Measurements from ENCODE around the gene ZNF805.

DNA sequence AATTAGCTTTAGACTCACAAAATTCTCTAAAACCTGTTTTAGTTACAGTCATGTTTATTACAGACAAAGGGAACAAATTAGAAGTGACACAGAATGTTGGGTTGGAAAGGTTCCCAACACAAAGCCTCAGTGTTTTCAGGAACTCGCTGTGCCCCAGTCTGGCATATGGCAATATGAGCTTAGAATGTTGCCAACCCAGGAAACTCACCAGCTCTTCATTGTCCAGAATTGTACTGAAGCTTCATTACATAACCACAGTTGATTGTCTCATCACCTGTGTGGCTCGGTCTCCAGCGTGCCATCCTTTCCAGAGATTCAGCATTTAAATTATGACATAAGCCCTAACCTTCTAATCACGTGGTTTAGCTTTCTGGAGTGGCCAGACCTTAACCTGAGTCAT, 30.1 kb upstream of the ZNF805 start:
- TF ChIP-seq RAD21 (IDR thresholded peaks at IDR 0.05; ENCODE audit: low read length): no peak
- TF ChIP-seq, protein P1, sequence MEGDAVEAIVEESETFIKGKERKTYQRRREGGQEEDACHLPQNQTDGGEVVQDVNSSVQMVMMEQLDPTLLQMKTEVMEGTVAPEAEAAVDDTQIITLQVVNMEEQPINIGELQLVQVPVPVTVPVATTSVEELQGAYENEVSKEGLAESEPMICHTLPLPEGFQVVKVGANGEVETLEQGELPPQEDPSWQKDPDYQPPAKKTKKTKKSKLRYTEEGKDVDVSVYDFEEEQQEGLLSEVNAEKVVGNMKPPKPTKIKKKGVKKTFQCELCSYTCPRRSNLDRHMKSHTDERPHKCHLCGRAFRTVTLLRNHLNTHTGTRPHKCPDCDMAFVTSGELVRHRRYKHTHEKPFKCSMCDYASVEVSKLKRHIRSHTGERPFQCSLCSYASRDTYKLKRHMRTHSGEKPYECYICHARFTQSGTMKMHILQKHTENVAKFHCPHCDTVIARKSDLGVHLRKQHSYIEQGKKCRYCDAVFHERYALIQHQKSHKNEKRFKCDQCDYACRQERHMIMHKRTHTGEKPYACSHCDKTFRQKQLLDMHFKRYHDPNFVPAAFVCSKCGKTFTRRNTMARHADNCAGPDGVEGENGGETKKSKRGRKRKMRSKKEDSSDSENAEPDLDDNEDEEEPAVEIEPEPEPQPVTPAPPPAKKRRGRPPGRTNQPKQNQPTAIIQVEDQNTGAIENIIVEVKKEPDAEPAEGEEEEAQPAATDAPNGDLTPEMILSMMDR (IDR thresholded peaks at IDR 0.05): no peak
- TF ChIP-seq, protein P2, sequence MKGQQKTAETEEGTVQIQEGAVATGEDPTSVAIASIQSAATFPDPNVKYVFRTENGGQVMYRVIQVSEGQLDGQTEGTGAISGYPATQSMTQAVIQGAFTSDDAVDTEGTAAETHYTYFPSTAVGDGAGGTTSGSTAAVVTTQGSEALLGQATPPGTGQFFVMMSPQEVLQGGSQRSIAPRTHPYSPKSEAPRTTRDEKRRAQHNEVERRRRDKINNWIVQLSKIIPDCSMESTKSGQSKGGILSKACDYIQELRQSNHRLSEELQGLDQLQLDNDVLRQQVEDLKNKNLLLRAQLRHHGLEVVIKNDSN (IDR thresholded peaks at IDR 0.05; ENCODE audit: borderline replicate concordance, low read depth): no peak
- TF ChIP-seq, protein P3, sequence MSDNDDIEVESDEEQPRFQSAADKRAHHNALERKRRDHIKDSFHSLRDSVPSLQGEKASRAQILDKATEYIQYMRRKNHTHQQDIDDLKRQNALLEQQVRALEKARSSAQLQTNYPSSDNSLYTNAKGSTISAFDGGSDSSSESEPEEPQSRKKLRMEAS (IDR thresholded peaks at IDR 0.05; ENCODE audit: low read depth): no peak
- TF ChIP-seq RFX5 (IDR thresholded peaks at IDR 0.05; ENCODE audit: low read length): no peak
- TF ChIP-seq, protein P4, sequence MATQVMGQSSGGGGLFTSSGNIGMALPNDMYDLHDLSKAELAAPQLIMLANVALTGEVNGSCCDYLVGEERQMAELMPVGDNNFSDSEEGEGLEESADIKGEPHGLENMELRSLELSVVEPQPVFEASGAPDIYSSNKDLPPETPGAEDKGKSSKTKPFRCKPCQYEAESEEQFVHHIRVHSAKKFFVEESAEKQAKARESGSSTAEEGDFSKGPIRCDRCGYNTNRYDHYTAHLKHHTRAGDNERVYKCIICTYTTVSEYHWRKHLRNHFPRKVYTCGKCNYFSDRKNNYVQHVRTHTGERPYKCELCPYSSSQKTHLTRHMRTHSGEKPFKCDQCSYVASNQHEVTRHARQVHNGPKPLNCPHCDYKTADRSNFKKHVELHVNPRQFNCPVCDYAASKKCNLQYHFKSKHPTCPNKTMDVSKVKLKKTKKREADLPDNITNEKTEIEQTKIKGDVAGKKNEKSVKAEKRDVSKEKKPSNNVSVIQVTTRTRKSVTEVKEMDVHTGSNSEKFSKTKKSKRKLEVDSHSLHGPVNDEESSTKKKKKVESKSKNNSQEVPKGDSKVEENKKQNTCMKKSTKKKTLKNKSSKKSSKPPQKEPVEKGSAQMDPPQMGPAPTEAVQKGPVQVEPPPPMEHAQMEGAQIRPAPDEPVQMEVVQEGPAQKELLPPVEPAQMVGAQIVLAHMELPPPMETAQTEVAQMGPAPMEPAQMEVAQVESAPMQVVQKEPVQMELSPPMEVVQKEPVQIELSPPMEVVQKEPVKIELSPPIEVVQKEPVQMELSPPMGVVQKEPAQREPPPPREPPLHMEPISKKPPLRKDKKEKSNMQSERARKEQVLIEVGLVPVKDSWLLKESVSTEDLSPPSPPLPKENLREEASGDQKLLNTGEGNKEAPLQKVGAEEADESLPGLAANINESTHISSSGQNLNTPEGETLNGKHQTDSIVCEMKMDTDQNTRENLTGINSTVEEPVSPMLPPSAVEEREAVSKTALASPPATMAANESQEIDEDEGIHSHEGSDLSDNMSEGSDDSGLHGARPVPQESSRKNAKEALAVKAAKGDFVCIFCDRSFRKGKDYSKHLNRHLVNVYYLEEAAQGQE (IDR thresholded peaks at IDR 0.05; ENCODE audit: low read depth, low read length): no peak
